BJ (cell line): ENCODE measurements around the gene CFDP1. TPM values are rescaled to one million over a fixed set of nuclear protein-coding genes. Genes with fewer than 3 reads are reported as not detected.

Experiments used
- CTCF ChIA-PET: fragments of 350-600 bp; formaldehyde crosslinking; extraction: SDS; loops from one replicate; lab custom pipeline; 2021; ENCODE audit warnings: antibody characterized with exemption, inconsistent platforms; lab: Yijun Ruan, JAX
- POLR2A ChIA-PET: fragments of 300-600 bp; sonication (Branson Sonifier 250); formaldehyde crosslinking; extraction: SDS; loops from one replicate; lab custom pipeline; 2021; ENCODE audit warnings: antibody characterized with exemption; lab: Charles Lee
- DNase-seq: peaks from one replicate; pipeline ENCODE4 v3.0.0-alpha.2; 2011; ENCODE audit warnings: low read depth
- H3K27me3 ChIP-seq: 2 replicates; pipeline ENCODE4 v1.6.0; 2011; ENCODE audit warnings: low read length; ENCODE audit not compliant: control insufficient read depth, insufficient read depth
- H3K36me3 ChIP-seq: 2 replicates; pipeline ENCODE4 v1.5.1; 2011; ENCODE audit warnings: low read length; ENCODE audit not compliant: control insufficient read depth, insufficient read depth
- H3K4me3 ChIP-seq: 2 replicates; pipeline ENCODE4 v1.5.1; 2011; ENCODE audit warnings: low read depth, mild to moderate bottlenecking, control low read depth, low read length
- polyA plus RNA-seq: library from polyadenylated mRNA; depleted of rRNA; stranded (reverse); fragments of >200 nt; gene quantifications from 2 replicates; pipeline ENCODE4 v1.2.3, GENCODE V29; 2011
- TF ChIP-seq, protein P1 (sequence below): IDR thresholded peaks from 2 replicates; pipeline ENCODE4 v1.5.1; 2011; ENCODE audit warnings: low read depth, mild to moderate bottlenecking, control low read depth, inconsistent platforms, low read length, moderate library complexity; ENCODE audit not compliant: insufficient read depth

CFDP1 gene
- polyA plus RNA-seq, 1 experiment = 10.9 TPM

DNA sequence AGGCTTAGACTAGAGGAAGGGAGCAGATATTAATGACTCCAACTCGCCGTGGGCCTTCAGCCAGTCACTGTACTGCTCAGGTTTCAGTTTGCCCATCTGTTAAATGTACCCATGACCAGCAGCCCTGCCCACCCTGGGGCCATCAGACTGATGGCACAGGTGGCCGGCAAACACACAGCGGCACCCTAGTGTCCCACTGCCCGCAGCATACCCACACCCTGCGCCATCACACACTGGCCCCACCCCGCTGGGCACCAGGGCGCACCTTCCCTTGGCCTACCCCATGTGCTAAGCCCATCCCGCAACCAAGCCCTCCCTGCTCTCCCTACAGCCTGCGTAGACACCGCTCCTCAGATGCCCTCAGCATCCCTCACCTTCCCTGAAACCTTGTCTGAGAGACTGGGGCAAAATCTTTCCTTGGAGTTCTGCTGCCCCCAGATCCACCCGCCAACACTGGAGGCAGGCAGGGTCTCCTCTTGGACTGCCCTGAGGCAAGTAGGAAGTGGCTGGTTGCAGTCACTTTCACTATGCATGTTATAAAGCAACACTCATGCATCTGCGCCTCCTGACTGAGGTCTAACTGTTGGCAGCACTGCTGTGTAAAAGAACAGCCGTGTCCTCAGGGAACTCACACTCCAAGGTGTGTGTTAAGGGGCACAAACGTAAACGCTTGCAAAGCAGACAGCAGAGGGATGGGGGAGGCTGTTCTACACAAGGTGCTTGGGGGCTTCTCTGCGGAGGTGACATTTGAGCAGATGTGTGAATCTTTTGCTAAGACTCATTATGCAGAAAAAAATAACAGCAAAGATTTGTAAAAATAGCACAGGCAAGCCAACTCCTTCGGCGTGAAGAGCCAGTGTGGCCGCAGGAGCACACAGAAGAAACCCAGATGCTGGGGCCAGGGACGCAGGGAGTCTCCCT, 175.2 kb downstream of the CFDP1 start:
- Histone ChIP-seq H3K36me3 (peaks cover 8% of the 10 kb centered on the region), H3K27me3 (no peaks in the 10 kb centered on the region), H3K4me3 (no peak overlapping the region)
- DNase-seq = no peak
- TF ChIP-seq, protein P1, sequence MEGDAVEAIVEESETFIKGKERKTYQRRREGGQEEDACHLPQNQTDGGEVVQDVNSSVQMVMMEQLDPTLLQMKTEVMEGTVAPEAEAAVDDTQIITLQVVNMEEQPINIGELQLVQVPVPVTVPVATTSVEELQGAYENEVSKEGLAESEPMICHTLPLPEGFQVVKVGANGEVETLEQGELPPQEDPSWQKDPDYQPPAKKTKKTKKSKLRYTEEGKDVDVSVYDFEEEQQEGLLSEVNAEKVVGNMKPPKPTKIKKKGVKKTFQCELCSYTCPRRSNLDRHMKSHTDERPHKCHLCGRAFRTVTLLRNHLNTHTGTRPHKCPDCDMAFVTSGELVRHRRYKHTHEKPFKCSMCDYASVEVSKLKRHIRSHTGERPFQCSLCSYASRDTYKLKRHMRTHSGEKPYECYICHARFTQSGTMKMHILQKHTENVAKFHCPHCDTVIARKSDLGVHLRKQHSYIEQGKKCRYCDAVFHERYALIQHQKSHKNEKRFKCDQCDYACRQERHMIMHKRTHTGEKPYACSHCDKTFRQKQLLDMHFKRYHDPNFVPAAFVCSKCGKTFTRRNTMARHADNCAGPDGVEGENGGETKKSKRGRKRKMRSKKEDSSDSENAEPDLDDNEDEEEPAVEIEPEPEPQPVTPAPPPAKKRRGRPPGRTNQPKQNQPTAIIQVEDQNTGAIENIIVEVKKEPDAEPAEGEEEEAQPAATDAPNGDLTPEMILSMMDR = no peak
- ChIA-PET POLR2A (no interaction called here), CTCF (interaction anchor here (2.4 kb wide), 1 partner anchor 24 kb away, joined by 8 read pairs; no protein-coding TSS in a partner anchor)

DNA sequence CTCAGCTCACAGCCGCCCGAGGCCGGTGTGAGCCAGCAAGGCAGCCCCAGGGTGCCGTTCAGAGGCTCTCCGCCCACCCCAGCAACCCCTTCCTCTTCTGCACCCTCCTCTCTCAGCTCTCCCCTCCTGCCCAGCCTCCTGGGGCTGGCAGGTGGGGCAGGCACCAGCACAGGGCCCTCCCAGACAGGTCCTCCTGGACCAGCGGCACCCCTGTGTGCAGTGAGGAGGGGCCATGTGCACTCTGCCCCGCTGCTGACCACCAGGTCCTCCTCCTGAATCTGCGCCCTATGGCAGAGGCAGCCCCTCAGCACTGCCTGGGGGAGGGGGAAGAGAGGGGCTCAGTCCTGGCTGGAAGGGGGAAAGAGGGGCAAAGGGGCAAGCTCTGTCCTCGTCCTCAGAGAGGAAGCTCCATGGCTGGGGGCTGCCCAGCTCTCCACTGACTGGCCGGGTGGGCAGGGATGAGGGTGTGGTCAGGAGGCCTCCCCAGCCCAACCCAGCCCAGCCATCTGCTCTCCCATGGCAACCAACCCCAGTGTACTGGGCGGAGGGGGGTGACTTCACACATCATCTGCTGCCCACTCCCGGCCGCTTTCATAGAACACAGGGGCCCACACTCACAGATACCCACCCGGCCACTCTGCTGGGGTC, 176.5 kb downstream of the CFDP1 start:
- ChIA-PET CTCF (interaction anchor here (2.4 kb wide), 1 partner anchor 23 kb away, joined by 8 read pairs; no protein-coding TSS in a partner anchor), POLR2A (no interaction called here)
- Histone ChIP-seq H3K4me3 (peak overlapping the region; percentile 6; the same call in 1 of the 2 replicates), H3K27me3 (no peaks in the 10 kb centered on the region), H3K36me3 (0 out of 2 replicates have a peak, but pooled peaks cover 3% of the 10 kb centered on the region)
- TF ChIP-seq, protein P1 = no peak
- DNase-seq = no peak

DNA sequence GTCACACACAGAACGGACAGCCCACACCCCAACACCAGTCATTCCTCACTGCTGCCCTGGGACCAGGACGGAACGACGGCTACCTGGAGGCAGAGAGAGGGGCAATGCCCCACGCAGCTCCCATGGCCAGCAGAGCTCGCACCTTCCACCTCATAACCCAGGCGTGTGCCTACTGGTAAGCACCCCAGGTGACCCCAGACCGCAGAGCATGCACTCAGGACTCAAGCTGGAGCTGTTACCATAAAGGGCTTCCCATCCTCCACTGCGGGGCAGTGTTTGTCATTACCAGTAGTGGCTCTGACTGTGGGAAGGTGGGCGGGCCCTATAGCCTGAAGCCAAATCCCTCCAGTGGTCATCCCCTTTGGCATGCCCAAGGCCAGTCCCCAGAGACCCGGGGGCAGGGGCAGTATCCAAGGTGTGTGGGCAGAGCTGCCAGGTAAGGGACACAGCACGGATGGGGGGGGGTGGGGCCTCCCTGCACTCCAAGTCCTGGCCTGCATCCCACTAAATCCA, 177.2 kb downstream of the CFDP1 start:
- H3K27me3 ChIP-seq = no peaks in the 10 kb centered on the region
- ChIA-PET CTCF (interaction anchor here (2.4 kb wide), 1 partner anchor 22 kb away, joined by 8 read pairs; no protein-coding TSS in a partner anchor), POLR2A (no interaction called here)
- 0 out of 2 replicates have a peak, but pooled peaks cover 2% of the 10 kb centered on the region for H3K36me3 ChIP-seq
- no peak for DNase-seq
- TF ChIP-seq, protein P1 = no peak
- H3K4me3 ChIP-seq = no peak overlapping the region

DNA sequence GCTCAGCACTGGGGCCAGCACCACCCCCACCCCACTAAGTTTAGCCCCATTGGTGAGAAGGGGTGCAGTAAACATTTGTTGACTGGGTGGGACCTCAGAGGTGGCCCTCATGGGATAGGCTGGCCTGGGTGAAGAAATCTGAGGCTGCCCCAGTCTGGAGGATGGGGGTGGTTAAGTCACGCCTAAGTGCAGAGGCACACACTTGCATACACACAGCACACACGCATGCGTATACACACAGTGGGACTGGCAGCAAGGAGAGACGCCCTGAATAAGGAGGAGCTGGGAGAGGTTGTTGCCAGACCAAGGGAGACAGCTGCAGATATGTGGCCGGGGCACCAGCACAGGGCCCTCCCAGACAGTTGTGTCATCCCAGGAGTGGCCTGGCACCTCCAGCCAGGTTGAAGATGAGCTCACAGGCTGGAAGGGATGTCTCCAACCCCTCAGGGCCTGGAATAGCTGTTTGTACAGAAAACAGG, 178.9 kb downstream of the CFDP1 start:
- no peaks in the 10 kb centered on the region for H3K27me3 ChIP-seq
- TF ChIP-seq, protein P1 = no peak
- no peak overlapping the region for H3K4me3 ChIP-seq
- ChIA-PET POLR2A (interaction anchor here (0.6 kb wide), 1 partner anchor 40 kb away, joined by 7 read pairs; no protein-coding TSS in a partner anchor), CTCF (interaction anchor here (3.4 kb wide), 1 partner anchor 20 kb away, joined by 22 read pairs; no protein-coding TSS in a partner anchor)
- no peak for DNase-seq
- H3K36me3 ChIP-seq = 0 out of 2 replicates have a peak, but pooled peaks cover 2% of the 10 kb centered on the region
